HG02642 (cell line): ENCODE data around the gene CMTM7.
A peak's percentile ranks its signal among the peaks of the same experiment; 100 is the strongest.

Experiments
- ATAC-seq: cut with Tn5 transposase; IDR thresholded peaks from one replicate; pipeline ENCODE4 v1.9.1; 2021; ENCODE audit warnings: mild to moderate bottlenecking; ENCODE audit not compliant: unreplicated experiment, poor library complexity

The CMTM7 gene

DNA sequence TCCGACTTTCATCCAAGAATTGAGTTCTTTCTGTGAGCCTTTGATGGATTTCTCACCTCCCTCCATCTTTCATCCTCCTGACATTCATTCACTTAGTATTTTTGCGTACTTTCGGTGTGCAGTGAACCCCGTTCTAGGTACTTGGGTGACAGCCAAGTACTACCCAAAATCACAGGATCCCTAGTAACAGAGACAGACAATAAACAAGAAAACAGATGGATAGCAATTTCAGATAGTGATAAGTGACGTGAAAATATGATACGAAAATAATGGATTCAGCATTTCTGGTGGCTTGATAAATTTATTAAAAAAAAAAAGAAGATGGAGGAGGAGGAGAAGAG is 111.3 kb downstream of the CMTM7 start:
- peak; percentile 6 for ATAC-seq
